GM23338 (cell line): ENCODE measurements around the gene ELF5. TPM values are rescaled to one million over a fixed set of nuclear protein-coding genes. Genes with fewer than 3 reads are reported as not detected.

Experiments
- ATAC-seq: fragments of 200-7000 bp; cut with Tn5 transposase; 3 replicates; pipeline ENCODE4 v1.9.1; 2020
- DNase-seq: peaks from one replicate; pipeline ENCODE4 v3.0.0-alpha.2; 2015; ENCODE audit warnings: low spot score
- H2AFZ ChIP-seq: fragments of 200-600 bp; sonication (generic); 2 replicates; pipeline ENCODE4 v1.8.0; 2016; ENCODE audit warnings: antibody characterized with exemption, mild to moderate bottlenecking, moderate library complexity
- H3F3A ChIP-seq: fragments of 200-600 bp; sonication (generic); replicated peaks from 2 replicates; pipeline ENCODE4 v1.8.0; 2017; ENCODE audit warnings: antibody characterized with exemption, mixed run types, low read depth
- H3K27ac ChIP-seq: fragments of 200-600 bp; sonication (generic); 2 replicates; pipeline ENCODE4 v1.6.1; 2016; ENCODE audit warnings: low read depth
- H3K27me3 ChIP-seq: fragments of 200-600 bp; sonication (generic); 2 replicates; pipeline ENCODE4 v1.8.0; 2016; ENCODE audit warnings: mild to moderate bottlenecking, mixed run types, moderate library complexity; ENCODE audit not compliant: insufficient read depth
- H3K36me3 ChIP-seq: fragments of 200-600 bp; sonication (generic); 2 replicates; pipeline ENCODE4 v1.8.0; 2016; ENCODE audit warnings: mild to moderate bottlenecking; ENCODE audit not compliant: insufficient read depth
- H3K4me1 ChIP-seq: fragments of 200-600 bp; sonication (generic); 2 replicates; pipeline ENCODE4 v1.8.0; 2016; ENCODE audit warnings: mild to moderate bottlenecking, moderate library complexity; ENCODE audit not compliant: insufficient read depth
- H3K4me2 ChIP-seq: fragments of 200-600 bp; sonication (generic); 2 replicates; pipeline ENCODE4 v1.7.1; 2017; ENCODE audit warnings: mixed run types
- H3K4me3 ChIP-seq: fragments of 200-600 bp; sonication (generic); 2 replicates; pipeline ENCODE4 v1.6.1; 2016; ENCODE audit warnings: mixed run types
- H3K79me2 ChIP-seq: fragments of 200-600 bp; sonication (generic); replicated peaks from 2 replicates; pipeline ENCODE4 v1.8.0; 2017; ENCODE audit warnings: mild to moderate bottlenecking; ENCODE audit not compliant: insufficient read depth
- H3K9me2 ChIP-seq: fragments of 200-600 bp; sonication (generic); 2 replicates; pipeline ENCODE4 v1.8.0; 2017; ENCODE audit not compliant: insufficient read depth
- H4K20me1 ChIP-seq: fragments of 200-600 bp; sonication (generic); replicated peaks from 2 replicates; pipeline ENCODE4 v1.8.0; 2017; ENCODE audit warnings: mild to moderate bottlenecking; ENCODE audit not compliant: insufficient read depth
- H3K27ac Mint-ChIP-seq: 2 replicates; pipeline ENCODE4 v1.8.0; 2020; ENCODE audit warnings: inconsistent platforms, mild to moderate bottlenecking, moderate library complexity, mixed read lengths
- H3K27me3 Mint-ChIP-seq: 3 replicates; pipeline ENCODE4 v1.8.0; 2022; ENCODE audit warnings: low read depth, mild to moderate bottlenecking, moderate library complexity, mixed read lengths, inconsistent platforms; ENCODE audit not compliant: insufficient read depth, poor library complexity
- H3K36me3 Mint-ChIP-seq: 3 replicates; pipeline ENCODE4 v1.8.0; 2021; ENCODE audit warnings: low read depth, mild to moderate bottlenecking, inconsistent platforms, moderate library complexity, mixed read lengths
- H3K4me1 Mint-ChIP-seq: 3 replicates; pipeline ENCODE4 v1.8.0; 2020; ENCODE audit warnings: mild to moderate bottlenecking, inconsistent platforms, mixed read lengths
- H3K4me3 Mint-ChIP-seq: 3 replicates; pipeline ENCODE4 v1.8.0; 2021; ENCODE audit warnings: moderate library complexity, mild to moderate bottlenecking, inconsistent platforms, mixed read lengths
- H3K9me3 Mint-ChIP-seq: 3 replicates; pipeline ENCODE4 v1.8.0; 2020; ENCODE audit warnings: moderate library complexity, mild to moderate bottlenecking, inconsistent platforms, mixed read lengths
- CREB1 ChIP-seq: fragments of 250-450 bp; sonication (Bioruptor Pico); IDR thresholded peaks from 2 replicates; pipeline ENCODE4 v1.5.0; 2020; ENCODE audit warnings: low read depth, mild to moderate bottlenecking, moderate library complexity
- EZH2 ChIP-seq: fragments of 200-600 bp; sonication (generic); IDR thresholded peaks from one replicate; pipeline ENCODE4 v1.8.0; 2017; ENCODE audit warnings: antibody characterized with exemption, mild to moderate bottlenecking, low read depth; ENCODE audit not compliant: unreplicated experiment
- EZH2phosphoT487 ChIP-seq: fragments of 200-600 bp; sonication (generic); IDR thresholded peaks from one replicate; pipeline ENCODE4 v1.8.1; 2018; ENCODE audit warnings: antibody characterized with exemption; ENCODE audit not compliant: unreplicated experiment
- JUNB ChIP-seq: IDR thresholded peaks from one replicate; pipeline ENCODE4 v1.6.1; 2016; ENCODE audit warnings: antibody characterized with exemption; ENCODE audit not compliant: unreplicated experiment
- POLR2AphosphoS5 ChIP-seq: IDR thresholded peaks from 2 replicates; pipeline ENCODE4 v1.6.1; 2016; ENCODE audit warnings: antibody characterized with exemption, low read depth
- STAT1 ChIP-seq: IDR thresholded peaks from one replicate; pipeline ENCODE4 v1.6.1; 2016; ENCODE audit warnings: antibody characterized with exemption; ENCODE audit not compliant: unreplicated experiment
- polyA plus RNA-seq: library from polyadenylated mRNA; unstranded; fragments of >200 nt; fragmentation: Nextera tagmentation; extraction: Ambion mirVana; gene quantifications from 2 replicates; pipeline ENCODE4 v1.2.1, GENCODE V29; 2016
- total RNA-seq: library from RNA; depleted of rRNA; stranded (reverse); fragments of >200 nt; shearing (Covaris generic); gene quantifications from 2 replicates; pipeline ENCODE4 v1.2.3, GENCODE V29; 2014
- TF ChIP-seq, protein P1 (sequence below): IDR thresholded peaks from 2 replicates; pipeline ENCODE4 v1.6.1; 2016; ENCODE audit warnings: antibody characterized with exemption
- TF ChIP-seq, protein P2 (sequence below), 2 experiments: fragments of 200-600 bp in 1 of 2; sonication (generic) in 1 of 2; conservative IDR thresholded peaks; 2 replicates each; pipeline versions ENCODE4 v1.5.1 to v1.6.1; 2016 to 2017; ENCODE audit warnings: antibody characterized with exemption in 2 of 2, low read depth in 2 of 2, mild to moderate bottlenecking in 2 of 2, moderate library complexity in 1 of 2
- TF ChIP-seq, protein P3 (sequence below): fragments of 250-450 bp; sonication (Bioruptor Pico); IDR thresholded peaks from 2 replicates; pipeline ENCODE4 v1.5.0; 2020; ENCODE audit warnings: mild to moderate bottlenecking, moderate library complexity
- TF ChIP-seq, protein P4 (sequence below): IDR thresholded peaks from one replicate; pipeline ENCODE4 v1.6.1; 2018; ENCODE audit warnings: antibody characterized with exemption; ENCODE audit not compliant: unreplicated experiment

ELF5 gene
- total and polyA plus RNA-seq, 2 experiments from 2014 or later: not detected

DNA sequence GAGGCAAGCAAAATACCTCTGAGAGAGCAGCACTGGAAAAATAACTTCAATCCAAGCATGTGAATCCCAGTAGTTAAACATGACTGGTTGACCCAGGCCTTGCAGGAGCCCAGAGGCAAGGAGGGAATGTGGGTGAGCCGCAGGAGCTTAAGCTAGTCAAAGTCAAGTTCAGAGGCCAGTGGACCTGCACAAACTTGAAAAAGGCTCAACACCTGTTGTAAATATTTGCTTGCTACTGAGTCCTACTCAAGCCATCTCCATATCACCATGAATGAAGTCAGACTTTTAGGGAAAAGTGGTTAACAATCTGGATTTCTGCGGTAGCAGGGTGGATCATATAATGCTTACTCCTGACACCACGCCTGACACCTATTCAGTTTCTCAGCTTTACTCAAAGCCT, 79.7 kb downstream of the ELF5 start (continued):
- TF ChIP-seq, protein P1, sequence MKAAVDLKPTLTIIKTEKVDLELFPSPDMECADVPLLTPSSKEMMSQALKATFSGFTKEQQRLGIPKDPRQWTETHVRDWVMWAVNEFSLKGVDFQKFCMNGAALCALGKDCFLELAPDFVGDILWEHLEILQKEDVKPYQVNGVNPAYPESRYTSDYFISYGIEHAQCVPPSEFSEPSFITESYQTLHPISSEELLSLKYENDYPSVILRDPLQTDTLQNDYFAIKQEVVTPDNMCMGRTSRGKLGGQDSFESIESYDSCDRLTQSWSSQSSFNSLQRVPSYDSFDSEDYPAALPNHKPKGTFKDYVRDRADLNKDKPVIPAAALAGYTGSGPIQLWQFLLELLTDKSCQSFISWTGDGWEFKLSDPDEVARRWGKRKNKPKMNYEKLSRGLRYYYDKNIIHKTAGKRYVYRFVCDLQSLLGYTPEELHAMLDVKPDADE: no peak
- TF ChIP-seq, protein P2, sequence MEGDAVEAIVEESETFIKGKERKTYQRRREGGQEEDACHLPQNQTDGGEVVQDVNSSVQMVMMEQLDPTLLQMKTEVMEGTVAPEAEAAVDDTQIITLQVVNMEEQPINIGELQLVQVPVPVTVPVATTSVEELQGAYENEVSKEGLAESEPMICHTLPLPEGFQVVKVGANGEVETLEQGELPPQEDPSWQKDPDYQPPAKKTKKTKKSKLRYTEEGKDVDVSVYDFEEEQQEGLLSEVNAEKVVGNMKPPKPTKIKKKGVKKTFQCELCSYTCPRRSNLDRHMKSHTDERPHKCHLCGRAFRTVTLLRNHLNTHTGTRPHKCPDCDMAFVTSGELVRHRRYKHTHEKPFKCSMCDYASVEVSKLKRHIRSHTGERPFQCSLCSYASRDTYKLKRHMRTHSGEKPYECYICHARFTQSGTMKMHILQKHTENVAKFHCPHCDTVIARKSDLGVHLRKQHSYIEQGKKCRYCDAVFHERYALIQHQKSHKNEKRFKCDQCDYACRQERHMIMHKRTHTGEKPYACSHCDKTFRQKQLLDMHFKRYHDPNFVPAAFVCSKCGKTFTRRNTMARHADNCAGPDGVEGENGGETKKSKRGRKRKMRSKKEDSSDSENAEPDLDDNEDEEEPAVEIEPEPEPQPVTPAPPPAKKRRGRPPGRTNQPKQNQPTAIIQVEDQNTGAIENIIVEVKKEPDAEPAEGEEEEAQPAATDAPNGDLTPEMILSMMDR (conservative IDR thresholded peaks at IDR 0.05; ENCODE audit: low read depth in 2 of 2): no peak
- no peak for TF ChIP-seq JUNB
- TF ChIP-seq EZH2: no peak
- TF ChIP-seq CREB1 (CRISPR knock-in tag): no peak

DNA sequence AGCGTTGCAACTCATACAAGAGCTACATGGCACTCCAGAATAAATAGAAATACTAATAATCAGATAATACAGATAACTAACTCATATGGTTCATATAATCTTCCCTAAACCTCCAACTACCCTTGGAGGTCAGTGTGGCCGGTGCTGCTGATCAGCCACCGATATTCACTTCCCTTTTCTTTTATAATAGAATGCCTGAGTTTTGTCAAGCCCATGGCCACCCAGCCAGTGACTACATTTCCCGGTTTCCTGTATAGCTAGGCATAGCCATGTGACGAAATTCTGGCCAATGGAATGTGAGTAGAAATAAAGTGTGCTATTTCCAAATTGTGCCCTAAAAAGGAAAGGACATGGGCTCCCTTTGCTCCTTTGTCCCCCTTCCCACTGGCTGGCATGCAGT, 80.8 kb downstream of the ELF5 start:
- Histone ChIP-seq H3F3A (no peaks in the 10 kb centered on the region), H3K27ac (no peak overlapping the region), H3K27me3 (no peaks in the 10 kb centered on the region), H3K4me1 (no peaks in the 10 kb centered on the region), H3K4me2 (no peak overlapping the region), H4K20me1 (no peaks in the 10 kb centered on the region), H3K79me2 (no peaks in the 10 kb centered on the region), H3K36me3 (no peaks in the 10 kb centered on the region), H3K9me2 (no peaks in the 10 kb centered on the region), H2AFZ (no peak overlapping the region), H3K4me3 (no peak overlapping the region)
- Mint-ChIP-seq H3K27ac (no peak overlapping the region), H3K27me3 (no peaks in the 10 kb centered on the region), H3K9me3 (no peaks in the 10 kb centered on the region), H3K4me3 (no peak overlapping the region), H3K4me1 (no peaks in the 10 kb centered on the region; the same call in 2 of the 3 replicates), H3K36me3 (no peaks in the 10 kb centered on the region)
- ATAC-seq (no peak), DNase-seq (no peak)
- TF ChIP-seq EZH2 (no peak), EZH2phosphoT487 (no peak), CREB1 (CRISPR knock-in tag) (no peak), STAT1 (no peak), POLR2AphosphoS5 (no peak)
- TF ChIP-seq, protein P3, sequence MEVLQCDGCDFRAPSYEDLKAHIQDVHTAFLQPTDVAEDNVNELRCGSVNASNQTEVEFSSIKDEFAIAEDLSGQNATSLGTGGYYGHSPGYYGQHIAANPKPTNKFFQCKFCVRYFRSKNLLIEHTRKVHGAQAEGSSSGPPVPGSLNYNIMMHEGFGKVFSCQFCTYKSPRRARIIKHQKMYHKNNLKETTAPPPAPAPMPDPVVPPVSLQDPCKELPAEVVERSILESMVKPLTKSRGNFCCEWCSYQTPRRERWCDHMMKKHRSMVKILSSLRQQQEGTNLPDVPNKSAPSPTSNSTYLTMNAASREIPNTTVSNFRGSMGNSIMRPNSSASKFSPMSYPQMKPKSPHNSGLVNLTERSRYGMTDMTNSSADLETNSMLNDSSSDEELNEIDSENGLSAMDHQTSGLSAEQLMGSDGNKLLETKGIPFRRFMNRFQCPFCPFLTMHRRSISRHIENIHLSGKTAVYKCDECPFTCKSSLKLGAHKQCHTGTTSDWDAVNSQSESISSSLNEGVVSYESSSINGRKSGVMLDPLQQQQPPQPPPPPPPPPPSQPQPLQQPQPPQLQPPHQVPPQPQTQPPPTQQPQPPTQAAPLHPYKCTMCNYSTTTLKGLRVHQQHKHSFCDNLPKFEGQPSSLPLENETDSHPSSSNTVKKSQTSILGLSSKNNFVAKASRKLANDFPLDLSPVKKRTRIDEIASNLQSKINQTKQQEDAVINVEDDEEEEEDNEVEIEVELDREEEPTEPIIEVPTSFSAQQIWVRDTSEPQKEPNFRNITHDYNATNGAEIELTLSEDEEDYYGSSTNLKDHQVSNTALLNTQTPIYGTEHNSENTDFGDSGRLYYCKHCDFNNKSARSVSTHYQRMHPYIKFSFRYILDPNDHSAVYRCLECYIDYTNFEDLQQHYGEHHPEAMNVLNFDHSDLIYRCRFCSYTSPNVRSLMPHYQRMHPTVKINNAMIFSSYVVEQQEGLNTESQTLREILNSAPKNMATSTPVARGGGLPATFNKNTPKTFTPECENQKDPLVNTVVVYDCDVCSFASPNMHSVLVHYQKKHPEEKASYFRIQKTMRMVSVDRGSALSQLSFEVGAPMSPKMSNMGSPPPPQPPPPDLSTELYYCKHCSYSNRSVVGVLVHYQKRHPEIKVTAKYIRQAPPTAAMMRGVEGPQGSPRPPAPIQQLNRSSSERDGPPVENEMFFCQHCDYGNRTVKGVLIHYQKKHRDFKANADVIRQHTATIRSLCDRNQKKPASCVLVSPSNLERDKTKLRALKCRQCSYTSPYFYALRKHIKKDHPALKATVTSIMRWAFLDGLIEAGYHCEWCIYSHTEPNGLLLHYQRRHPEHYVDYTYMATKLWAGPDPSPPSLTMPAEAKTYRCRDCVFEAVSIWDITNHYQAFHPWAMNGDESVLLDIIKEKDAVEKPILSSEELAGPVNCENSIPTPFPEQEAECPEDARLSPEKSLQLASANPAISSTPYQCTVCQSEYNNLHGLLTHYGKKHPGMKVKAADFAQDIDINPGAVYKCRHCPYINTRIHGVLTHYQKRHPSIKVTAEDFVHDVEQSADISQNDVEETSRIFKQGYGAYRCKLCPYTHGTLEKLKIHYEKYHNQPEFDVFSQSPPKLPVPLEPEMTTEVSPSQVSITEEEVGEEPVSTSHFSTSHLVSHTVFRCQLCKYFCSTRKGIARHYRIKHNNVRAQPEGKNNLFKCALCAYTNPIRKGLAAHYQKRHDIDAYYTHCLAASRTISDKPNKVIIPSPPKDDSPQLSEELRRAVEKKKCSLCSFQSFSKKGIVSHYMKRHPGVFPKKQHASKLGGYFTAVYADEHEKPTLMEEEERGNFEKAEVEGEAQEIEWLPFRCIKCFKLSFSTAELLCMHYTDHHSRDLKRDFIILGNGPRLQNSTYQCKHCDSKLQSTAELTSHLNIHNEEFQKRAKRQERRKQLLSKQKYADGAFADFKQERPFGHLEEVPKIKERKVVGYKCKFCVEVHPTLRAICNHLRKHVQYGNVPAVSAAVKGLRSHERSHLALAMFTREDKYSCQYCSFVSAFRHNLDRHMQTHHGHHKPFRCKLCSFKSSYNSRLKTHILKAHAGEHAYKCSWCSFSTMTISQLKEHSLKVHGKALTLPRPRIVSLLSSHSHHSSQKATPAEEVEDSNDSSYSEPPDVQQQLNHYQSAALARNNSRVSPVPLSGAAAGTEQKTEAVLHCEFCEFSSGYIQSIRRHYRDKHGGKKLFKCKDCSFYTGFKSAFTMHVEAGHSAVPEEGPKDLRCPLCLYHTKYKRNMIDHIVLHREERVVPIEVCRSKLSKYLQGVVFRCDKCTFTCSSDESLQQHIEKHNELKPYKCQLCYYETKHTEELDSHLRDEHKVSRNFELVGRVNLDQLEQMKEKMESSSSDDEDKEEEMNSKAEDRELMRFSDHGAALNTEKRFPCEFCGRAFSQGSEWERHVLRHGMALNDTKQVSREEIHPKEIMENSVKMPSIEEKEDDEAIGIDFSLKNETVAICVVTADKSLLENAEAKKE (CRISPR knock-in tag): no peak
- TF ChIP-seq, protein P2 (conservative IDR thresholded peaks at IDR 0.05; ENCODE audit: low read depth in 2 of 2): no peak
- TF ChIP-seq, protein P4, sequence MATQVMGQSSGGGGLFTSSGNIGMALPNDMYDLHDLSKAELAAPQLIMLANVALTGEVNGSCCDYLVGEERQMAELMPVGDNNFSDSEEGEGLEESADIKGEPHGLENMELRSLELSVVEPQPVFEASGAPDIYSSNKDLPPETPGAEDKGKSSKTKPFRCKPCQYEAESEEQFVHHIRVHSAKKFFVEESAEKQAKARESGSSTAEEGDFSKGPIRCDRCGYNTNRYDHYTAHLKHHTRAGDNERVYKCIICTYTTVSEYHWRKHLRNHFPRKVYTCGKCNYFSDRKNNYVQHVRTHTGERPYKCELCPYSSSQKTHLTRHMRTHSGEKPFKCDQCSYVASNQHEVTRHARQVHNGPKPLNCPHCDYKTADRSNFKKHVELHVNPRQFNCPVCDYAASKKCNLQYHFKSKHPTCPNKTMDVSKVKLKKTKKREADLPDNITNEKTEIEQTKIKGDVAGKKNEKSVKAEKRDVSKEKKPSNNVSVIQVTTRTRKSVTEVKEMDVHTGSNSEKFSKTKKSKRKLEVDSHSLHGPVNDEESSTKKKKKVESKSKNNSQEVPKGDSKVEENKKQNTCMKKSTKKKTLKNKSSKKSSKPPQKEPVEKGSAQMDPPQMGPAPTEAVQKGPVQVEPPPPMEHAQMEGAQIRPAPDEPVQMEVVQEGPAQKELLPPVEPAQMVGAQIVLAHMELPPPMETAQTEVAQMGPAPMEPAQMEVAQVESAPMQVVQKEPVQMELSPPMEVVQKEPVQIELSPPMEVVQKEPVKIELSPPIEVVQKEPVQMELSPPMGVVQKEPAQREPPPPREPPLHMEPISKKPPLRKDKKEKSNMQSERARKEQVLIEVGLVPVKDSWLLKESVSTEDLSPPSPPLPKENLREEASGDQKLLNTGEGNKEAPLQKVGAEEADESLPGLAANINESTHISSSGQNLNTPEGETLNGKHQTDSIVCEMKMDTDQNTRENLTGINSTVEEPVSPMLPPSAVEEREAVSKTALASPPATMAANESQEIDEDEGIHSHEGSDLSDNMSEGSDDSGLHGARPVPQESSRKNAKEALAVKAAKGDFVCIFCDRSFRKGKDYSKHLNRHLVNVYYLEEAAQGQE: no peak
